ENCODE results near the gene FEM1B. TPM values are rescaled to one million over a fixed set of nuclear protein-coding genes. Genes with fewer than 3 reads are reported as not detected.

Gene FEM1B
- total and polyA plus RNA-seq, 2 donors (not counting 1 experiment from before 2014, with no cell fraction given) = 38.2 to 48.4 TPM

DNA sequence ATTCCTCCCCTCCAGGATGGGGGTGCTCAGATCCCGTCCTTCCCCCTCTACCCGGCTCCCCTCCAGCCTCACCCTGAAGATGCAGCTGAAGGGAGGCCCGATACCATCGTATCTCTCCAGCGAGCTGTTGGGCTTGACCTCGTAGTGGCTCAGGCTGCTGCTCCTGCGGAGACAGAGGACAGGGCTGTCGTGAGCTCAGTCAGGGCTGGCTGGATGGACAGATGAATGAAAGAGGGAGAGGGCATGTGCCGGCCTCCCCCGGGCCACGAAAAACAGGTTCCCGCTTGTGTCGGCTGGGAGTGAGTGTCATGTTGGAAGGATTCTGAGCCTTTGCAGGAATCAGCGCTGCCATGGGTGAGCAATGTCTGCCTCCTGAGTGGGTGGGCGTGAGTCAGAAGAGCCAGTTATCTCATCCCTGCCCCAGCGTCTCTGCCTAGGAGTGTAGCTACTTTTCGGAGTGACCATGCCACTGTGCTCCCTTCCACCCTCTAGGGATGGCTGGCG, 35.2 kb downstream of the FEM1B start:
- H3K36me3 ChIP-seq (ENCODE audit: control insufficient read depth, insufficient read depth, low read length) = no peaks in the 10 kb centered on the region
- H3K9me3 ChIP-seq (ENCODE audit: control insufficient read depth, insufficient read depth, low read depth, low read length) = no peaks in the 10 kb centered on the region
- H3K27ac ChIP-seq (ENCODE audit: insufficient read depth, low read length) = no peak overlapping the region
- no peaks in the 10 kb centered on the region for H3K27me3 ChIP-seq (ENCODE audit: control insufficient read depth, insufficient read depth, low read length)
- H4K20me1 ChIP-seq (ENCODE audit: control insufficient read depth, extremely low read depth, insufficient read depth, low read length) = no peaks in the 10 kb centered on the region
- H3K79me2 ChIP-seq (ENCODE audit: control insufficient read depth, insufficient read depth, low read length) = no peaks in the 10 kb centered on the region
- no peak overlapping the region for H3K9ac ChIP-seq (ENCODE audit: insufficient read depth, low read length)
- H3K4me2 ChIP-seq (ENCODE audit: extremely low read depth, insufficient read depth, low read length) = no peak overlapping the region
- no peak overlapping the region for H2AFZ ChIP-seq (ENCODE audit: low read length)
- TF ChIP-seq, protein P1, sequence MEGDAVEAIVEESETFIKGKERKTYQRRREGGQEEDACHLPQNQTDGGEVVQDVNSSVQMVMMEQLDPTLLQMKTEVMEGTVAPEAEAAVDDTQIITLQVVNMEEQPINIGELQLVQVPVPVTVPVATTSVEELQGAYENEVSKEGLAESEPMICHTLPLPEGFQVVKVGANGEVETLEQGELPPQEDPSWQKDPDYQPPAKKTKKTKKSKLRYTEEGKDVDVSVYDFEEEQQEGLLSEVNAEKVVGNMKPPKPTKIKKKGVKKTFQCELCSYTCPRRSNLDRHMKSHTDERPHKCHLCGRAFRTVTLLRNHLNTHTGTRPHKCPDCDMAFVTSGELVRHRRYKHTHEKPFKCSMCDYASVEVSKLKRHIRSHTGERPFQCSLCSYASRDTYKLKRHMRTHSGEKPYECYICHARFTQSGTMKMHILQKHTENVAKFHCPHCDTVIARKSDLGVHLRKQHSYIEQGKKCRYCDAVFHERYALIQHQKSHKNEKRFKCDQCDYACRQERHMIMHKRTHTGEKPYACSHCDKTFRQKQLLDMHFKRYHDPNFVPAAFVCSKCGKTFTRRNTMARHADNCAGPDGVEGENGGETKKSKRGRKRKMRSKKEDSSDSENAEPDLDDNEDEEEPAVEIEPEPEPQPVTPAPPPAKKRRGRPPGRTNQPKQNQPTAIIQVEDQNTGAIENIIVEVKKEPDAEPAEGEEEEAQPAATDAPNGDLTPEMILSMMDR (conservative IDR thresholded peaks at IDR 0.05 in 1 of 2, IDR thresholded peaks at IDR 0.05 in 1 of 2; ENCODE audit: low read depth in 1 of 2, low read length in 2 of 2) = no peak
- TF ChIP-seq EZH2 (IDR thresholded peaks at IDR 0.05; ENCODE audit: low read length, missing control alignments) = no peak
- H3K4me3 ChIP-seq (replicated peaks in 1 of 4; ENCODE audit: control extremely low read depth in 1 of 4, insufficient read depth in 1 of 4, low read depth in 3 of 4, low read length in 4 of 4) = no peak overlapping the region
- H3K4me1 ChIP-seq (ENCODE audit: control insufficient read depth, extremely low read depth, insufficient read depth, low read length) = no peaks in the 10 kb centered on the region
- DNase-seq (ENCODE audit: low read depth in 2 of 2) = peak in 1 of 2 donors; percentile 78

DNA sequence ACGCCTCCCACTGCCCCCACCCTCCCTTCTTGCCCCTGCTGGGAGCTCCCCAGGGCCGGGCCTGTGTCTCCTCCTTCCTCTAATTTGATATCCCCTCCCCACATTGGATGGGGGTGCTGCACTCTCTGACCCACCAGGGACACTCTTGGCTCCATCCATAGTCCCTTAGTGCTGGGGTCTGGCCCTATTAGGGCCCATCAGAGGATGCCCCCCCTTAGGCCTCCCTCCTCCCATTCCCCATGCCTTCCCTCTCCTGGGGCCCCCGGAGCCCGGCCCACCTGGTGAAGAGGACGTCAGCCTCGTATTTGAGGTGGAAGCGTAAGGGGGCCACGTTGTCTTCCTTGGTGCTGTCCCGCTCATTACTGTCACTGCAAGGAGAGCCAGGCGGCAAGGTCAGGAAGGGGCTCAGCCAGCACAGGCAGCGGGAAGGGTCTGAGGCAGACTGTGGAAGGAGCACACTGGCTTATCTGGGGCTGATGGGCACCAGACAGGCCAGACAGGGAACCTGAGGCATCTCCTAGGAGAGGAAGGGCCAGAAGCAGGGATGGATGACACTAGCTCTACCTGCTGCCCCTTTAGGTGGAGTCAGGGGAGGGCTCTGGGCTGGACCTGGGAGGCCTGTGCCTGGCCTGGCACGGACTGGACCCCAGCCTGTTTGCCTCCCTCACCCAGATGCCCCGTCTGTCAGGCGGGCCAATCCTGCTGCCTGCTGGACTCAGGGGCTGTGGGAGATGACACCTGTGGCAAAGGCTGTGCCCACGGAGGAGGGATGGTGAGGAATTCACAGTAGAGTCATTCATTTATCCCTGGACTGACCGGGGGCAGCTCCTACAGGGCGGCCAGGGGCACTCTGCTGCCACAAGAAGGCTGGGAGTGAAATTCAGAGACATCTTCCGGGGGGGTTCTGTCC, 36.2 kb downstream of the FEM1B start:
- H3K4me3 ChIP-seq (replicated peaks in 1 of 4; ENCODE audit: control extremely low read depth in 1 of 4, insufficient read depth in 1 of 4, low read depth in 3 of 4, low read length in 4 of 4) = no peak overlapping the region
- TF ChIP-seq, protein P1 (conservative IDR thresholded peaks at IDR 0.05 in 1 of 2, IDR thresholded peaks at IDR 0.05 in 1 of 2; ENCODE audit: low read depth in 1 of 2, low read length in 2 of 2) = no peak
- TF ChIP-seq EZH2 (IDR thresholded peaks at IDR 0.05; ENCODE audit: low read length, missing control alignments) = no peak
- no peaks in the 10 kb centered on the region for H4K20me1 ChIP-seq (ENCODE audit: control insufficient read depth, extremely low read depth, insufficient read depth, low read length)
- no peaks in the 10 kb centered on the region for H3K27me3 ChIP-seq (ENCODE audit: control insufficient read depth, insufficient read depth, low read length)
- H3K9ac ChIP-seq (ENCODE audit: insufficient read depth, low read length) = no peak overlapping the region
- H3K36me3 ChIP-seq (ENCODE audit: control insufficient read depth, insufficient read depth, low read length) = no peaks in the 10 kb centered on the region
- no peak overlapping the region for H3K4me2 ChIP-seq (ENCODE audit: extremely low read depth, insufficient read depth, low read length)
- H3K9me3 ChIP-seq (ENCODE audit: control insufficient read depth, insufficient read depth, low read depth, low read length) = no peaks in the 10 kb centered on the region
- no peak overlapping the region for H2AFZ ChIP-seq (ENCODE audit: low read length)
- DNase-seq (ENCODE audit: low read depth in 2 of 2) = no peak
- H3K79me2 ChIP-seq (ENCODE audit: control insufficient read depth, insufficient read depth, low read length) = no peaks in the 10 kb centered on the region
- H3K4me1 ChIP-seq (ENCODE audit: control insufficient read depth, extremely low read depth, insufficient read depth, low read length) = no peaks in the 10 kb centered on the region
- H3K27ac ChIP-seq (ENCODE audit: insufficient read depth, low read length) = no peak overlapping the region

DNA sequence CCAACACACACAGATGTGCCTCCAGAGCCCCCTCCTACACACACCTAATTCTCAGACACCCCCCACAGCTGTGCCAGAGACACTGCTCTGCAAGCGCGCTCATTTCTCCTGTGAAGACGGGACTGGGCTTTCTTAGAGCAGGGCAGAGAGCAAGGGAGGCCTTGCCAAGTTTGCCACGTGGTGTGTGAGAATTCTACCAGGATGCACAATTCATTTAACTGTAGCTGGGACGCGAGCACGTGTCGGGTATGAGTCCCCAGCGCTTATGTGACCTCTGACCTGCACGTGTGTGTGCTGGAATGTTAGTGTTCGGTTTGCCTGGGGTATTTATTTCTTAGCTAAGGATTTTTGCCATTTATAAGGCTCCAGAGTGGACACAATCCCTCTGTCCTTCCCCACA, 37.0 kb downstream of the FEM1B start:
- Histone ChIP-seq H3K9me3 (ENCODE audit: control insufficient read depth, insufficient read depth, low read depth, low read length) (no peaks in the 10 kb centered on the region), H3K79me2 (ENCODE audit: control insufficient read depth, insufficient read depth, low read length) (no peaks in the 10 kb centered on the region), H3K4me1 (ENCODE audit: control insufficient read depth, extremely low read depth, insufficient read depth, low read length) (no peaks in the 10 kb centered on the region), H3K27ac (ENCODE audit: insufficient read depth, low read length) (no peak overlapping the region), H3K4me2 (ENCODE audit: extremely low read depth, insufficient read depth, low read length) (no peak overlapping the region), H3K36me3 (ENCODE audit: control insufficient read depth, insufficient read depth, low read length) (no peaks in the 10 kb centered on the region), H3K27me3 (ENCODE audit: control insufficient read depth, insufficient read depth, low read length) (no peaks in the 10 kb centered on the region), H4K20me1 (ENCODE audit: control insufficient read depth, extremely low read depth, insufficient read depth, low read length) (peaks cover 2% of the 10 kb centered on the region), H2AFZ (ENCODE audit: low read length) (no peak overlapping the region), H3K9ac (ENCODE audit: insufficient read depth, low read length) (no peak overlapping the region), H3K4me3 (replicated peaks in 1 of 4; ENCODE audit: control extremely low read depth in 1 of 4, insufficient read depth in 1 of 4, low read depth in 3 of 4, low read length in 4 of 4) (no peak overlapping the region)
- peak; percentile 17 to 69 for DNase-seq (ENCODE audit: low read depth in 2 of 2)
- no peak for TF ChIP-seq EZH2 (IDR thresholded peaks at IDR 0.05; ENCODE audit: low read length, missing control alignments)
- TF ChIP-seq, protein P1 (conservative IDR thresholded peaks at IDR 0.05 in 1 of 2, IDR thresholded peaks at IDR 0.05 in 1 of 2; ENCODE audit: low read depth in 1 of 2, low read length in 2 of 2) = no peak

Measured in fibroblast of lung (primary cell).